Liver (tissue), 3 donors: ENCODE measurements around the gene KIF9.

Experiments used
- RAD21 ChIP-seq, 2 donors: IDR thresholded peaks; 2 replicates each; pipeline ENCODE4 v1.6.1; 2016; ENCODE audit warnings: antibody characterized with exemption in 2 of 2, mild to moderate bottlenecking in 2 of 2
- TF ChIP-seq, protein P1 (sequence below): fragments of 150-350 bp; IDR thresholded peaks from 2 replicates; pipeline ENCODE4 v1.5.1; 2017; ENCODE audit warnings: improper control_type of control experiment, low read depth, low read length; ENCODE audit not compliant: missing input control
- TF ChIP-seq, protein P2 (sequence below): IDR thresholded peaks from 2 replicates; pipeline ENCODE4 v1.6.1; 2016; ENCODE audit warnings: antibody characterized with exemption
- donor health status: healthy.
- donor health status: healthy.

DNA sequence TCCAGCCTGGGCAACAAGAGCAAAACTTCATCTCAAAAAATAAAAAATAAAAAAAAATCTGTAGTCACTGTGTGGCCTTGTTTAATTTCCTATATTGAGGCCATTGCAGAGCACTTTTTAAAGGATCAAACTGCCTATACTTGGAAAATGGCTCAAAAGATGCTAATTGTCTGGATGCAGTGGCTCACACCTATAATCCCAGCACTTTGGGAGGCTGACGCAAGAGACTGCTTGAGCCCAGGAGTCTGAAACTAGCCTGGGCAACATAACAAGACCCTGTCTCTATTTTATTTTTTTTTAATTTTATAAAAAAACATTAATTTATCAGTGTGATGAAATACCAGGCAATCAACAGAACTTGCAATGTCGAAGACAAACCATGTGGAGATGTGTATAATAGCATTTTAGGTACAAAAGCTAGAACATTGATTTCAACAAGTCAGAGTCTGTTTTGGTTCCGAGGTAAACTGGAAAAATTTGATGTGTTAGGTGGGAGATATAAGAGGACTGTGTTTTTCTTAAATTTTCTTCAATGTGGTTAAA is 71.7 kb downstream of the KIF9 start:
- TF ChIP-seq, protein P1, sequence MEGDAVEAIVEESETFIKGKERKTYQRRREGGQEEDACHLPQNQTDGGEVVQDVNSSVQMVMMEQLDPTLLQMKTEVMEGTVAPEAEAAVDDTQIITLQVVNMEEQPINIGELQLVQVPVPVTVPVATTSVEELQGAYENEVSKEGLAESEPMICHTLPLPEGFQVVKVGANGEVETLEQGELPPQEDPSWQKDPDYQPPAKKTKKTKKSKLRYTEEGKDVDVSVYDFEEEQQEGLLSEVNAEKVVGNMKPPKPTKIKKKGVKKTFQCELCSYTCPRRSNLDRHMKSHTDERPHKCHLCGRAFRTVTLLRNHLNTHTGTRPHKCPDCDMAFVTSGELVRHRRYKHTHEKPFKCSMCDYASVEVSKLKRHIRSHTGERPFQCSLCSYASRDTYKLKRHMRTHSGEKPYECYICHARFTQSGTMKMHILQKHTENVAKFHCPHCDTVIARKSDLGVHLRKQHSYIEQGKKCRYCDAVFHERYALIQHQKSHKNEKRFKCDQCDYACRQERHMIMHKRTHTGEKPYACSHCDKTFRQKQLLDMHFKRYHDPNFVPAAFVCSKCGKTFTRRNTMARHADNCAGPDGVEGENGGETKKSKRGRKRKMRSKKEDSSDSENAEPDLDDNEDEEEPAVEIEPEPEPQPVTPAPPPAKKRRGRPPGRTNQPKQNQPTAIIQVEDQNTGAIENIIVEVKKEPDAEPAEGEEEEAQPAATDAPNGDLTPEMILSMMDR, result no peak
- TF ChIP-seq RAD21 (IDR thresholded peaks at IDR 0.05), result no peak
- TF ChIP-seq, protein P2, sequence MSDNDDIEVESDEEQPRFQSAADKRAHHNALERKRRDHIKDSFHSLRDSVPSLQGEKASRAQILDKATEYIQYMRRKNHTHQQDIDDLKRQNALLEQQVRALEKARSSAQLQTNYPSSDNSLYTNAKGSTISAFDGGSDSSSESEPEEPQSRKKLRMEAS, result no peak
